Medulla oblongata (tissue), 1 donor: ENCODE measurements around the gene STK32B.

ENCODE experiments used
- DNase-seq: peaks from one replicate; pipeline ENCODE4 v3.0.0-alpha.2; 2015; ENCODE audit errors: extremely low spot score

The STK32B gene

GRCh38 chr4:5469151-5469775, 418.0 kb downstream of the STK32B start:
- no peak for DNase-seq

GRCh38 chr4:5469861-5470260, 418.6 kb downstream of the STK32B start:
- DNase-seq = no peak

- no peak for DNase-seq
These were observed 419.3 kb downstream of the STK32B start for GRCh38 chr4:5470318-5471198.

- no peak for DNase-seq
These were observed 419.9 kb downstream of the STK32B start for GRCh38 chr4:5471206-5471605.

- DNase-seq = no peak
These were observed 420.4 kb downstream of the STK32B start for GRCh38 chr4:5471691-5472090.

GRCh38 chr4:5472160-5472591, 420.9 kb downstream of the STK32B start:
- DNase-seq = no peak

GRCh38 chr4:5473125-5473524, 421.8 kb downstream of the STK32B start:
- no peak for DNase-seq

- DNase-seq = no peak
These were observed 423.5 kb downstream of the STK32B start for GRCh38 chr4:5474756-5475155.

GRCh38 chr4:5477613-5478012, 426.3 kb downstream of the STK32B start:
- no peak for DNase-seq

GRCh38 chr4:5478169-5478568, 426.9 kb downstream of the STK32B start:
- no peak for DNase-seq

GRCh38 chr4:5478697-5479096, 427.4 kb downstream of the STK32B start:
- DNase-seq = no peak

GRCh38 chr4:5479518-5480060, 428.3 kb downstream of the STK32B start:
- DNase-seq = no peak

- no peak for DNase-seq
These were observed 437.1 kb downstream of the STK32B start for GRCh38 chr4:5488413-5488812.

GRCh38 chr4:5489260-5489659, 438.0 kb downstream of the STK32B start:
- DNase-seq = no peak

GRCh38 chr4:5497489-5497888, 446.2 kb downstream of the STK32B start:
- no peak for DNase-seq

GRCh38 chr4:5500165-5500564, 448.9 kb downstream of the STK32B start:
- DNase-seq = no peak

GRCh38 chr4:5503336-5503936, 452.2 kb downstream of the STK32B start:
- DNase-seq = no peak

- DNase-seq = no peak
These were observed 453.2 kb downstream of the STK32B start for GRCh38 chr4:5504486-5504885.

- no peak for DNase-seq
These were observed 459.2 kb downstream of the STK32B start for GRCh38 chr4:5510504-5510903.

- no peak for DNase-seq
These were observed 460.5 kb downstream of the STK32B start for GRCh38 chr4:5511791-5512190.

- no peak for DNase-seq
These were observed 464.4 kb downstream of the STK32B start for GRCh38 chr4:5515646-5516045.

GRCh38 chr4:5517372-5517771, 466.1 kb downstream of the STK32B start:
- DNase-seq = no peak
